ENCODE data around the gene MAP1LC3B2.

DNA sequence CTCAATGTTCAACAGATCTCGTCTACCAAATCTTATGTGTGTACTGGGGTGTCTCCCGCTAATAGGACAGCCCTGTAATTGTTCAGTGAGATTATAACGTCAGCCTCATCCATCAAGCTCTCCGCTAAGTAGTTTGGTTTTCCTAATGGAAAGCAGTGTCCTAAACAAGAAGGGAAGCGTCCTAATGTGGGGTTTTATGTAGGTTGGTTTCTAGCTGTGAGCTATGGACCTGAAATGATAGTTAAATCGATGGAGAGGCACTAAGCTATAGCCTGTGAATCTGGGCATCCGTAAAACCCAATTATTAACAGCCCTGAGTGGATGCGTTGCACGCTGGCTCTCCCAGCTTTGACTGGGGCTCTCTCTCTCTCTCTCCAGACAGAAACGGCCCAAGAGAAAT is 9.2 kb upstream of the MAP1LC3B2 start:
- TF ChIP-seq, protein P1, sequence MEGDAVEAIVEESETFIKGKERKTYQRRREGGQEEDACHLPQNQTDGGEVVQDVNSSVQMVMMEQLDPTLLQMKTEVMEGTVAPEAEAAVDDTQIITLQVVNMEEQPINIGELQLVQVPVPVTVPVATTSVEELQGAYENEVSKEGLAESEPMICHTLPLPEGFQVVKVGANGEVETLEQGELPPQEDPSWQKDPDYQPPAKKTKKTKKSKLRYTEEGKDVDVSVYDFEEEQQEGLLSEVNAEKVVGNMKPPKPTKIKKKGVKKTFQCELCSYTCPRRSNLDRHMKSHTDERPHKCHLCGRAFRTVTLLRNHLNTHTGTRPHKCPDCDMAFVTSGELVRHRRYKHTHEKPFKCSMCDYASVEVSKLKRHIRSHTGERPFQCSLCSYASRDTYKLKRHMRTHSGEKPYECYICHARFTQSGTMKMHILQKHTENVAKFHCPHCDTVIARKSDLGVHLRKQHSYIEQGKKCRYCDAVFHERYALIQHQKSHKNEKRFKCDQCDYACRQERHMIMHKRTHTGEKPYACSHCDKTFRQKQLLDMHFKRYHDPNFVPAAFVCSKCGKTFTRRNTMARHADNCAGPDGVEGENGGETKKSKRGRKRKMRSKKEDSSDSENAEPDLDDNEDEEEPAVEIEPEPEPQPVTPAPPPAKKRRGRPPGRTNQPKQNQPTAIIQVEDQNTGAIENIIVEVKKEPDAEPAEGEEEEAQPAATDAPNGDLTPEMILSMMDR (conservative IDR thresholded peaks at IDR 0.05 in 1 of 2, IDR thresholded peaks at IDR 0.05 in 1 of 2; ENCODE audit: extremely low read depth in 1 of 2, insufficient read depth in 1 of 2, low read depth in 1 of 2, low read length in 2 of 2) = no peak
- TF ChIP-seq EZH2 (IDR thresholded peaks at IDR 0.05; ENCODE audit: borderline replicate concordance, low read length) = no peak
